ENCODE data around the gene DUSP11.
"Not testable (repeated sequence)": the region's sequence is repeated elsewhere in the genome, so short reads cannot be mapped to it uniquely, and the experiment has no call there.

DUSP11 gene

GRCh38 chr2:73772819-73773218 is 7.1 kb downstream of the DUSP11 start:
- DNase-seq (ENCODE audit: low read depth), result no peak

- no peak for DNase-seq (ENCODE audit: low read depth)
These were observed 9.2 kb downstream of the DUSP11 start for GRCh38 chr2:73770725-73771124.

GRCh38 chr2:73766994-73767393 is 12.9 kb downstream of the DUSP11 start:
- DNase-seq (ENCODE audit: low read depth), result no peak

GRCh38 chr2:73766349-73766748 is 13.6 kb downstream of the DUSP11 start:
- no peak for DNase-seq (ENCODE audit: low read depth)

GRCh38 chr2:73764945-73765344 is 15.0 kb downstream of the DUSP11 start:
- no peak for DNase-seq (ENCODE audit: low read depth)

- no peak for DNase-seq (ENCODE audit: low read depth)
These were observed 17.3 kb downstream of the DUSP11 start for GRCh38 chr2:73762571-73762970.

- no peak for DNase-seq (ENCODE audit: low read depth)
These were observed 20.0 kb downstream of the DUSP11 start for GRCh38 chr2:73759904-73760303.

GRCh38 chr2:73759285-73759764 is 20.6 kb downstream of the DUSP11 start:
- no peak for DNase-seq (ENCODE audit: low read depth)

GRCh38 chr2:73754332-73754731 is 25.6 kb downstream of the DUSP11 start:
- DNase-seq (ENCODE audit: low read depth), result not testable (repeated sequence)

GRCh38 chr2:73749314-73749713 is 30.6 kb downstream of the DUSP11 start:
- no peak for DNase-seq (ENCODE audit: low read depth)

- DNase-seq (ENCODE audit: low read depth), result no peak
These were observed 33.1 kb downstream of the DUSP11 start for GRCh38 chr2:73746877-73747208.

- DNase-seq (ENCODE audit: low read depth), result no peak
These were observed 33.7 kb downstream of the DUSP11 start for GRCh38 chr2:73746015-73746876.

GRCh38 chr2:73740767-73741166 is 39.1 kb downstream of the DUSP11 start:
- no peak for DNase-seq (ENCODE audit: low read depth)

- no peak for DNase-seq (ENCODE audit: low read depth)
These were observed 40.8 kb downstream of the DUSP11 start for GRCh38 chr2:73739101-73739500.

- peak; percentile 88 for DNase-seq (ENCODE audit: low read depth)
These were observed 42.8 kb downstream of the DUSP11 start, which contains the start of gene TPRKB for GRCh38 chr2:73736855-73737779. Gene TPRKB, minus strand, starts transcription at chr2:73737345. Its CDS starts 2,776 bp downstream, at chr2:73734569.

- no peak for DNase-seq (ENCODE audit: low read depth)
These were observed 43.5 kb downstream of the DUSP11 start for GRCh38 chr2:73736378-73736777.

GRCh38 chr2:73730810-73731209 is 49.1 kb downstream of the DUSP11 start:
- DNase-seq (ENCODE audit: low read depth), result no peak

GRCh38 chr2:73728711-73729110 is 51.2 kb downstream of the DUSP11 start:
- DNase-seq (ENCODE audit: low read depth), result no peak

GRCh38 chr2:73728043-73728442 is 51.9 kb downstream of the DUSP11 start:
- no peak for DNase-seq (ENCODE audit: low read depth)

- DNase-seq (ENCODE audit: low read depth), result not testable (repeated sequence)
These were observed 53.2 kb downstream of the DUSP11 start for GRCh38 chr2:73726657-73727056.

GRCh38 chr2:73718851-73719621 is 60.9 kb downstream of the DUSP11 start:
- DNase-seq (ENCODE audit: low read depth), result no peak

GRCh38 chr2:73718421-73718820 is 61.5 kb downstream of the DUSP11 start:
- DNase-seq (ENCODE audit: low read depth), result no peak
